ENCODE measurements around the gene NLRP7.
"Not testable (repeated sequence)": the region's sequence is repeated elsewhere in the genome, so short reads cannot be mapped to it uniquely, and the experiment has no call there.

Gene NLRP7

GRCh38 chr19:54918499-54918898, 28.8 kb downstream of the NLRP7 start:
- DNase-seq, result no peak

GRCh38 chr19:54916822-54917221, 30.5 kb downstream of the NLRP7 start:
- DNase-seq, result no peak

- DNase-seq, result not testable (repeated sequence)
Measured at GRCh38 chr19:54907899-54908298, 39.4 kb downstream of the NLRP7 start.

GRCh38 chr19:54906819-54907218, 40.5 kb downstream of the NLRP7 start:
- no peak for DNase-seq

DNA sequence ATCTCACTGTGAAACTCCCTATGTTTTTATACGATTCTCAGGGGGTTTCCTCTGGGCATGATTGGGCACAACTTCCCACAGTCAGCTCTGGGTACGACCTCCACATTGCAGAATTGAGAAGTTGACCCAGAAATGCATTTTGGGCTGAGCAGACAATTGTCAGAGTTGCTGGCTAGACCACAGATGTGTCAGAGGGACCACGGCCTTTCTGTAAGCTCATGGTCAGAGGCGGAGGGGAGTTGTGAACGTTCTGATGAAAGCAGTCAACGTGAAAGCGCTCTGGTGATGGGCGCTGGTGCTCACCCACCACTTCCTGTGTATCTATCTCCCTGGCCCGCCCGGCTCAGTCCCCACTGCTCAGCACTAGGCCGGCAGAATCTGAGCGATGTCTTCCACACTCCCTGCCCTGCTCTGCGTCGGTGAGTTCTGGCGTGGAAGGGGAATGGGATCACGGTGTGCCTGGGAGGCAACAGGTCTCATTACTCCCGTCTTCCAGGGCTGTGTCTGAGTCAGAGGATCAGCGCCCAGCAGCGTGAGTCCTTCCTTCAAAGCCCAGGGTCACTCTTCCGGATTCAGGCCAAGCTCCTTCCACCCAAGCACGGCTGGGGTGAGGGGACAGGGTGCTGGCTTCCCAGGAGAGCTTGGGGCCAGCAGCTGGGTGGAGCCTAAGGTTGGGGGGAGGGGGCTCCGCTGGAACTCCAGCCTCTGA, 41.4 kb downstream of the NLRP7 start, which contains the start of gene NCR1:
Gene NCR1 (plus strand): TSS at position 346 of the 709 bp plus-strand sequence. CDS start 40 bp downstream, at position 386.
- DNase-seq, result no peak

DNA sequence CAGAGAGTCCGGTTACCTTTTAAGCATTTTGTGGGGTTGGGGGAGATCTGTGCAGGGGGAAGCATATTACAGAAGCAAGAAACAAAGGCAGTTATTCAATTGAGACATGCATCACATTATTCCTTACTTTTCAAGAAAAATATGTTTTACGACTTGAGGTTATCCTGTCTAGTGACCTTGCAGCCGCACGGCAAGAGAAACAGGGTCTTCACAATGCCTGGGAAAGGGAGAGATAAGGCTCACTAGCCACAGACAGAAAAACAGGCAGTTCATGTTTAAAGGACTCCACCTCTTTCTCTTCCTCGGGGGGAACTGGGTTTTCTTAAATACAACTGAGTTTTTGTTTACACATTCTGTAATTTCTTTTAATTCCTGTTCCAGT, 41.9 kb downstream of the NLRP7 start:
- no peak for DNase-seq

DNA sequence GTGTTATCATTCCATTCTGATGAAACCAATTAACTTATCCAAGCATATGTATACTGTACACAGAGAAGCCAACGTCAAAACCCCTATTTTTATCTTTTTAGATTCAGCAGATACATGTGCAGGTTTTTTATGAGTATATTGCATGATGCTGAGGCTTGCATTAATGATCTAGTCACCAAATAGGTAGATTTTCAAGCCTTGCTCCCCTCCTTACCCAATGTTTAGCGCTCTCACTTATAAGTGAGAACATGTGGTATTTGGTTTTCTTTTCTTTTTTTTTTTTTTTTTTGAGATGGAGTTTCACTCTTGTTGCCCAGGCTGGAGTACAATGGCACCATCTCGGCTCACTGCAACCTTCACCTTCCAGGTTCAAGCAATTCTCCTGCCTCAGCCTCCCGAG, 43.1 kb downstream of the NLRP7 start:
- DNase-seq, result not testable (repeated sequence)

- DNase-seq, result no peak
Measured at GRCh38 chr19:54903303-54903702, 44.0 kb downstream of the NLRP7 start.

- DNase-seq, result no peak
Measured at GRCh38 chr19:54902061-54902460, 45.3 kb downstream of the NLRP7 start.

DNA sequence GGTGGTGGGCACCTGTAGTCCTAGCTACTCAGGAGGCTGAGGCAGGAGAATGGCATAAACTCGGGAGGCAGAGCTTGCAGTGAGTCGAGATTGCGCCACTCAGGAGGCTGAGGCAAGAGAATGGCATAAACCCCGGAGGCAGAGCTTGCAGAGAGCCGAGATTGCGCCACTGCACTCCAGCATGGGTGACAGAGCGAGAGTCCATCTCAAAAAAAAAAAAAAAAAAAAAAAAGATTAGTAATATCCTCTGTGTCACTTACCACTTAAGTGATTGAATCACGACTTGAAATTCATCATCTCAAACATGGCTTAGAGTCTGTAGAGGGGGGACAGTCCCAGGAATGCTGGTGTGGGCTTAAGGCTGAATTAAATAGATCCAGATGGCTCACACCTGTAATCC, 46.2 kb downstream of the NLRP7 start:
- DNase-seq, result not testable (repeated sequence)

- not testable (repeated sequence) for DNase-seq
Measured at GRCh38 chr19:54899646-54900045, 47.7 kb downstream of the NLRP7 start.

DNA sequence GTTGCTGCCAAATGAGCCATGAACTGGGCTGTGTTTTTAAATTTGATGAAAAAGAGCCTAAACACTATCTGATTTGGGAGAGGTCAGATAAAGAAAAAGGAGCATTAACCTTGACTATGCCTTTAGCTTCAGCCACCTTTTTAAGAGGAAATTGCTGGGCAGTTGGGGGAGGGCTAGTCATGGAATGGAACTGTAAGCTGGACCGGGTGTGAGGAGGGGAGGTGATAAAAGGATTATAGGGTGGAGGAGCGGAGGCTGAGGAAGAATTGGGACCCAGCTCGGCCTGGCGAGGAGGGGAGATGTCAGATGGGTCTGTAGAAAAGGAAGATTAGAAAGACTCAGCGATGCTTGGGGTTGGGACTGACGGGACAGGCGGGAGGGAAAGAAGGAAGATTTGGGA, 48.6 kb downstream of the NLRP7 start:
- DNase-seq, result not testable (repeated sequence)

DNA sequence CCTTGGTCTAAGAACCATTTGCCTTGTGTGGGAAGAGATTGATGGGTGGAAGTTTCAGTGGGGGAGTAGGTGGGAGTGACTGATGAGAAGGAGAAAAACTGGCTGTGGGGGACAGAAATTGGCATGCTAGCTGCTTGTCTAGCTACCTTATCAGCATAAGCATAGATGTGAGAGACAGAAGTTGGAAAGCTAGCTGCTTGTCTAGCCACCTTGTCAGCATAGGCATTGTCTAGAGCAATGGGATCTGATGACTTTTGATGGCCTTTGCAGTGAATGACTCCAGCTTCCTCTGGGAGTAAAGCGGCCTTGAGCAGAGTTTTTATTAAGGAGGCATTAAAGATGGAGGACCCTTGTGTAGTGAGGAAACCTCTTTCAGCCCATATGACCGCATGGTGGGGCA, 51.3 kb downstream of the NLRP7 start:
- no peak for DNase-seq

- DNase-seq, result not testable (repeated sequence)
Measured at GRCh38 chr19:54894106-54894505, 53.2 kb downstream of the NLRP7 start.

DNA sequence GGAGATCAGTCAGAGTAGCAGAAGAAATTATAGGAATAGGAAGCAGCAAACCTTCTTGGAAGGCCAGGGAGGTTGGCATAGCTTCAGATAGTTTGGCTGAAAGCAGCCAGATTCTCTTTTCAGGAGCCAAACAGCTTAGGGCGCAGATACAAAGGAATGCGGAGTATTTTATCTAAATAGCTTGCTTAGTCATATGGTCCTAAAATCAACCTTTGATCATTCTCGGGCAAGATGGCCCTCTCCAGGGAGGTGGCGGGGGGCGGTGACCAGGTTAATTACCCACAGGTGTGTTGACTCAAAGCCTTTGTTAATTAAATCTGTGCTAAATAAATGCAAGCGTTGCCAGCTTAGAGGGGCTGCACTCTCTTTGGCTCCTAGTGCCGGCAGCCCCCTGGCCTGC, 53.9 kb downstream of the NLRP7 start:
- DNase-seq, result no peak

GRCh38 chr19:54889566-54889965, 57.8 kb downstream of the NLRP7 start:
- DNase-seq, result no peak

DNA sequence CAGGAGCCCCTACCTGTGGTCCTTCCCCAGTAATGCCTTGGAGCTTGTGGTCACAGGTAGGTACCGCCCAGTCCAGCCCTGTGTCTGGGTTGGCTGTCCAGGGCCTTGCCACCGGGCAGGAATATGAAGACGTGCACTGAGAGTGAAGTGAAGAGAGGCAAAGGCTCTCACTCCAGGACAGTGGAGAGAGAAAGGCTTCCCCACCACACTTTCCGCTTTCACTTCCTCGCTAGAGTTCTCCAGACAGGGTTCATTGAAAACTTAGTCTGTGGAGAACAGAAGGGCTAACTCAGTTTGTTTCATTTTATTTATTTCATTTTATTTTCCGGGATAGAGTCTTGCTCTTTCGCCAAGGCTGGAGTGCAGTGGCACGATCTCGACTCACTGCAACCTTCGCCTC, 59.1 kb downstream of the NLRP7 start:
- DNase-seq, result no peak

- no peak for DNase-seq
Measured at GRCh38 chr19:54883228-54883627, 64.1 kb downstream of the NLRP7 start.

DNA sequence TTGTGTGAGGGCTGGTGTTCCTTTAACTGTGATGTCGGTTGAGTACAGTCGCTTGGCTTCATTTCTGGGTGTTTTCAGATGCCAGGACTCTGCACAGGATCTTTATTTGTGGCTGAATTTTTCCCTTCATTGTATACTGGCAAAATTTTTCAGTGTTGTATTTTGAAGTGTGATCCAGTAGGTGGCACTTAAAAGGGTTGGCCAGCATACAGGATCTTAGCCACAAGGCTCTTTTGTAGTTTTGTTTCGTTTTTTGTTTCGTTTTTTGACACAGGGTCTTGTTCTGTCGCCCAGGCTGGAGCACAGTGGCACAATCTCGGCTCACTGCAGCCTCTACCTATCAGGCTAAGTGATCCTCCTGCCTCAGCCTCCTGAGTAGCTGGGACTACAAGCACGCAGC, 64.6 kb downstream of the NLRP7 start:
- no peak for DNase-seq

DNA sequence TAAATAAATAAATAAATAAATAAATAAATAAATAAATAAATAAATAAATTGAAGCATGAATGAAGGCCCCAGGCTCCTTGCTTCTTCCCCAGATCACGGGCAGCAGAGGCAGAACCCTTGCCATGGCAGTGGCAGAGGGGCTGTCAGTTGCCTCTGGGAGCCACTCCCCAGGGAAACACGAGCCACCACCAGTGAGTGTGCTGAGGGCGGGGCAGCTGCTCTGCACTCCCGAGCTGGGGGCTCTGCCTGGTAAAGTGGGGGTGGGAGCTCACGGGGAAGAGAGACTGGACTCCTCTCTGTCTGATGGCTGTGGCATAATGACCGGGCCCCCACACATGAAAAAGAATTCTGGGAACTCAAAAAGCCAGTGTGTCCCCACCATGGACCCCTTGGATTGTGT, 65.4 kb downstream of the NLRP7 start:
- DNase-seq, result no peak

- DNase-seq, result no peak
Measured at GRCh38 chr19:54877471-54877870, 69.9 kb downstream of the NLRP7 start.

DNA sequence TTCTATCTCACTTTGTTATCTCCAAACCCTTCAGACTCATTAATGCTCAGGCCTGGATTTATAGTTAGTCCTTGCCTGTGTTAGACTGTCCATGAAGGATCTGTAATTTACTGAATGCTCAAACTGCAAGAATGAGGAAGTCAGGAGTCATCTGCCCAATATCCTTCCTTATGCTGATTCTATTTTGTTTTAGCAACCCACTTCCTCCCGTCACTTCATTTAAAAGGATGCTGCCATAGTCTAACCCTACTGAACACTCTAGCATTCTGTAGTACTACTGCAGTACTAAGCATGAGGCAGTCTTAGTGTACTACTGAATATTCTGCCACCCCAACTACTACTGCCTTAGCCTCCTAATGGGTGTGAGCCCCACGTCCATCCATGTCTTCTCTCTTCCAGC, 71.8 kb downstream of the NLRP7 start:
- DNase-seq, result no peak

DNA sequence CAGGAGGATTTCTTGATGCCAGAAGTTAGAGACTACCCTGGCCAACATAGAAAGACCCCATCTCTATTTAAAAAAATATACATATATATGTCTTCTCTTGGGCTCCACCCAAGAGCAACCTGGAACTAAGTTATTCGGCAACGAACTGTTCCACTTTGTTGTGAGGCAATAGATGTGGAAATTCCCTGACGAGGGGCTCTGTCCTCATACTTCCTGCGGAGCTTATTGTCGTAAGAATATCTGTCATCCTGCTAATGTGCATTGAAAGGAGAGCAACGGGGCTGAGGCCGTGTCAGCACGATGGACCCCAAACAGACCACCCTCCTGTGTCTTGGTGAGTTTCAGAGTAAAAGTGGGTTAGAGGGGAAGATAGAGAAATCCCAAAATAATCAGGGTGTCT, 73.3 kb downstream of the NLRP7 start, which contains the start of gene FCAR:
Gene FCAR (plus strand): TSS at position 246 of the 400 bp plus-strand sequence. CDS start 55 bp downstream, at position 301.
- no peak for DNase-seq
